Testis (tissue), 2 donors: ENCODE data around the gene DAP.

Source experiments
- CTCF ChIP-seq, 3 experiments: fragments of 450-650 bp in 2 of 3; fragments of 200-600 bp in 1 of 3; sonication (generic) in 1 of 3; IDR thresholded peaks; one replicate each; pipeline ENCODE4 v1.5.1; 2016 to 2019; ENCODE audit warnings: antibody characterized with exemption in 3 of 3, mild to moderate bottlenecking in 2 of 3, moderate library complexity in 1 of 3
- POLR2A ChIP-seq: fragments of 450-650 bp; IDR thresholded peaks from one replicate; pipeline ENCODE4 v1.6.1; 2017; ENCODE audit warnings: antibody characterized with exemption, mild to moderate bottlenecking, moderate library complexity

GRCh38 chr5:10779592-10779991 lies 18.6 kb upstream of the DAP start:
- TF ChIP-seq POLR2A (no peak), CTCF (IDR thresholded peaks at IDR 0.05) (no peak)
